Left lung (tissue), 10 donors: ENCODE measurements around the gene DLGAP4. TPM values are rescaled to one million over a fixed set of nuclear protein-coding genes. Genes with fewer than 3 reads are reported as not detected.

ENCODE experiments used
- ATAC-seq: fragments of 200-7000 bp; cut with Tn5 transposase; one replicate; pipeline ENCODE4 v1.9.1; 2020; ENCODE audit warnings: moderate library complexity
- DNase-seq, 4 donors: peaks; one replicate each; pipeline ENCODE4 v3.0.0-alpha.2; 2013 to 2020
- H3K27ac ChIP-seq, 2 donors: fragments of 200-600 bp; sonication (generic) in 1 of 2; one replicate each; pipeline versions ENCODE4 v1.5.0 to v1.8.0; 2020 to 2021
- H3K27me3 ChIP-seq, 2 donors: fragments of 200-600 bp; sonication (generic) in 1 of 2; one replicate each; pipeline versions ENCODE4 v1.5.0 to v1.8.0; 2020 to 2021
- H3K36me3 ChIP-seq, 2 donors: fragments of 200-600 bp; sonication (generic) in 1 of 2; one replicate each; pipeline versions ENCODE4 v1.5.0 to v1.8.0; 2020 to 2021
- H3K4me1 ChIP-seq, 2 donors: fragments of 200-600 bp; one replicate each; pipeline ENCODE4 v1.8.0; 2021
- H3K4me3 ChIP-seq, 2 donors: fragments of 200-600 bp; sonication (generic) in 1 of 2; one replicate each; pipeline versions ENCODE4 v1.5.0 to v1.8.0; 2020 to 2021; ENCODE audit warnings: mild to moderate bottlenecking in 1 of 2
- H3K9me3 ChIP-seq, 2 donors: fragments of 200-600 bp; sonication (generic) in 1 of 2; one replicate each; pipeline versions ENCODE4 v1.5.0 to v1.8.0; 2020 to 2021
- intact Hi-C, 2 donors: fragments of 100-400 bp; cut with DNase I; formaldehyde crosslinking; loops; one replicate each; pipeline versions ENCODE4 v1.11.2 to v1.14.2; 2022
- polyA plus RNA-seq, 6 donors: library from polyadenylated mRNA; unstranded; fragments of 120-200 nt; gene quantifications; one replicate each; pipeline ENCODE4 v1.2.1, GENCODE V29; 2013; ENCODE audit not compliant: insufficient read length in 6 of 6
- total RNA-seq, 2 donors: library from RNA; stranded (reverse); fragmentation: NEBNext Ultra II Directional; extraction: Animal tissue kit (Norgen Biotek cat#: 25700); gene quantifications; one replicate each; pipeline ENCODE4 v1.2.1, GENCODE V29; 2021
- TF ChIP-seq, protein P1 (sequence below), 2 donors: fragments of 200-600 bp; sonication (generic) in 1 of 2; IDR thresholded peaks; one replicate each; pipeline versions ENCODE4 v1.5.0 to v1.8.0; 2021; ENCODE audit warnings: antibody characterized with exemption in 2 of 2
- donor health status: DM: no; HTN: yes; CAD: no.
- donor health status: DM: no; HTN: no; CAD: no.

DLGAP4 gene
- total and polyA plus RNA-seq, 8 donors: 53.5 to 84.3 (median 72.1) TPM

DNA sequence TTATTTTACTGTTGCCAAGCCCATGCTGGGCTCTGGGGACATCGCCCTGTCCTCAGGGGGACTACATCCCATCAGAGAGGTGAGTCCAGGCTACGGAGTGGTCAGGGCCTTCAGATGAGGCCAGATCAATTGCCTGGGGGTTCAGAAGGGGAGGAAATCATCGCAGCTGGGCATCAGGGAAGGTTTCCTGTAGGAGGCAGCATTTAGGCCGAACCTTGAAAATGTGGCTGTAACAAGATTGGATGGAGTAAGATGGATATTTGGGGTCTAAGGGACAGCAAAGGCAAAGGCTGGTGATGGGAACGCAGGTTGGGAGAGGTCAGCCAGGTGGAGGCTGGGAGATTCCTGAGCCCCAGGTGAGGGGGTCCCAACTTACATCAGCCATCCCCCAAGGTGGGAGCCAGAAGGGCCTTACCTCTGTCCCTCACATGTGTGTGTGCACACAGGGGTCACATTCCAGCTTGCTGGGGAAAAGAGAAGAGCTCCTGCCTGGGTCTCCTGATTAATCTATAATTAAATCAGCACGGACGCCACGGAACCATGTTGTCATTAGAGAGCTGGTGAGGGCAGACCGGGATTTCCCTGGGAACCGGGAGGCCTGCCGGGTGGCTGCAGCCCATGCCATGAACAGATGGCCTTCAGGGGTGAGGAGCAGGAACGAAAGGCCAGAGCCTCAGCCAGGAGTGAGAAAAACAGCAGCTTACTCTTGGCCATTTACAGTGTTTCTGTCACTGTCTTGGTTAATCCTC is 30.5 kb upstream of the DLGAP4 start:
- Histone ChIP-seq H3K27me3 (peaks cover 0 to 48% of the 10 kb centered on the region in 2 donors), H3K4me3 (no peak overlapping the region), H3K9me3 (no peaks in the 10 kb centered on the region), H3K27ac (no peak overlapping the region), H3K4me1 (no peaks in the 10 kb centered on the region), H3K36me3 (no peaks in the 10 kb centered on the region)
- TF ChIP-seq, protein P1, sequence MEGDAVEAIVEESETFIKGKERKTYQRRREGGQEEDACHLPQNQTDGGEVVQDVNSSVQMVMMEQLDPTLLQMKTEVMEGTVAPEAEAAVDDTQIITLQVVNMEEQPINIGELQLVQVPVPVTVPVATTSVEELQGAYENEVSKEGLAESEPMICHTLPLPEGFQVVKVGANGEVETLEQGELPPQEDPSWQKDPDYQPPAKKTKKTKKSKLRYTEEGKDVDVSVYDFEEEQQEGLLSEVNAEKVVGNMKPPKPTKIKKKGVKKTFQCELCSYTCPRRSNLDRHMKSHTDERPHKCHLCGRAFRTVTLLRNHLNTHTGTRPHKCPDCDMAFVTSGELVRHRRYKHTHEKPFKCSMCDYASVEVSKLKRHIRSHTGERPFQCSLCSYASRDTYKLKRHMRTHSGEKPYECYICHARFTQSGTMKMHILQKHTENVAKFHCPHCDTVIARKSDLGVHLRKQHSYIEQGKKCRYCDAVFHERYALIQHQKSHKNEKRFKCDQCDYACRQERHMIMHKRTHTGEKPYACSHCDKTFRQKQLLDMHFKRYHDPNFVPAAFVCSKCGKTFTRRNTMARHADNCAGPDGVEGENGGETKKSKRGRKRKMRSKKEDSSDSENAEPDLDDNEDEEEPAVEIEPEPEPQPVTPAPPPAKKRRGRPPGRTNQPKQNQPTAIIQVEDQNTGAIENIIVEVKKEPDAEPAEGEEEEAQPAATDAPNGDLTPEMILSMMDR (IDR thresholded peaks at IDR 0.05): no peak
- intact Hi-C loops: no loop called here
- DNase-seq (no peak), ATAC-seq (no peak)

- intact Hi-C loops: no loop called here
- Histone ChIP-seq H3K4me1 (no peaks in the 10 kb centered on the region), H3K36me3 (no peaks in the 10 kb centered on the region), H3K9me3 (no peaks in the 10 kb centered on the region), H3K27me3 (peaks cover 0 to 50% of the 10 kb centered on the region in 2 donors), H3K4me3 (no peak overlapping the region), H3K27ac (no peak overlapping the region)
- no peak for ATAC-seq
- TF ChIP-seq, protein P1 (IDR thresholded peaks at IDR 0.05): no peak
- DNase-seq: no peak
These were observed 28.6 kb upstream of the DLGAP4 start for GRCh38 chr20:36277546-36277945.

DNA sequence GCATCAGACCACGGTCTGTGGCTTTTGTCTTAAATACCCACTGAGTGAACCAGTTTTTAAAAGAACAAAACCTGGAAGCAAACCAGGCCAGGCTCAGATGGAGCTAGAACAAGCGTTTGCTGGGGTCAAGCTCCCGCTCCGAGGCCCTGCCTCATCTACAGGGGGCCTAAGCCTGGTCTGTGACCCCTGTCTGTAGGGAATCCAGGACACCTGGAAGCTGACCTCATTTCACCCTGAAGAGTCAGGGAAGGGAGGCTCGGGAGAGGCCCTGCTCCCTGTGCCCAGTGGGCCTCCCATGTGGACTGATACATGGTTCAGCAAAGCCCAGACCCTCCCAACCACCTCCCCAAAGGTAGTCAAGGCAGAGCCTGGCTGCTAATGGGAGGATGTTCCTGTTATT is 26.8 kb upstream of the DLGAP4 start:
- TF ChIP-seq, protein P1 (IDR thresholded peaks at IDR 0.05): no peak

DNA sequence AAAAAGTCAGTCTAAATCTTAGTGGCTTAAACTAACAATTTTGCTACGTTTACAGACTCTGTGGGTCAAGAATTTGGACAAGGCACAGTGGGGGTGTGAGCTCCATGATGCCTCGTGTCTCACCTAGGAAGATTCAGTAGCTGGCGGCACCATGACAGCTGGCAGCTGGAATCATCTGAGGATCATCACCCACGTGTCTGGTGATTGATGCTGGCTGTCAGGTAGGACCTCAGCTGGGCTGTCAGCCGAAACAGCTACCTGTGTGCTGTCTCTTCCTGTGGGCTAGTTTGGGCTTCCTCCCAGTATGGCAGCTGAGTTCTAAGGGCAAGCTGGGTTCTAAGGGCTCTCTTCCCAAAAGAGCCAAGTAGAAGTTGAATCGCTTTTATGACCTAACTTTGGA is 26.4 kb upstream of the DLGAP4 start:
- intact Hi-C loops: no loop called here
- H3K4me1 ChIP-seq: no peaks in the 10 kb centered on the region
- H3K27me3 ChIP-seq: peaks cover 0 to 28% of the 10 kb centered on the region in 2 donors
- no peak overlapping the region for H3K4me3 ChIP-seq
- no peak for ATAC-seq
- H3K27ac ChIP-seq: no peak overlapping the region
- DNase-seq: no peak
- no peaks in the 10 kb centered on the region for H3K36me3 ChIP-seq
- TF ChIP-seq, protein P1 (IDR thresholded peaks at IDR 0.05): no peak
- H3K9me3 ChIP-seq: no peaks in the 10 kb centered on the region

More for the DNA sequence above, 26.8 kb upstream of the DLGAP4 start:
- Histone ChIP-seq H3K27me3 (peaks cover 0 to 32% of the 10 kb centered on the region in 2 donors), H3K36me3 (no peaks in the 10 kb centered on the region), H3K27ac (no peak overlapping the region), H3K4me1 (no peaks in the 10 kb centered on the region), H3K9me3 (no peaks in the 10 kb centered on the region), H3K4me3 (no peak overlapping the region)
- DNase-seq: no peak
- intact Hi-C loops: no loop called here
- no peak for ATAC-seq

DNA sequence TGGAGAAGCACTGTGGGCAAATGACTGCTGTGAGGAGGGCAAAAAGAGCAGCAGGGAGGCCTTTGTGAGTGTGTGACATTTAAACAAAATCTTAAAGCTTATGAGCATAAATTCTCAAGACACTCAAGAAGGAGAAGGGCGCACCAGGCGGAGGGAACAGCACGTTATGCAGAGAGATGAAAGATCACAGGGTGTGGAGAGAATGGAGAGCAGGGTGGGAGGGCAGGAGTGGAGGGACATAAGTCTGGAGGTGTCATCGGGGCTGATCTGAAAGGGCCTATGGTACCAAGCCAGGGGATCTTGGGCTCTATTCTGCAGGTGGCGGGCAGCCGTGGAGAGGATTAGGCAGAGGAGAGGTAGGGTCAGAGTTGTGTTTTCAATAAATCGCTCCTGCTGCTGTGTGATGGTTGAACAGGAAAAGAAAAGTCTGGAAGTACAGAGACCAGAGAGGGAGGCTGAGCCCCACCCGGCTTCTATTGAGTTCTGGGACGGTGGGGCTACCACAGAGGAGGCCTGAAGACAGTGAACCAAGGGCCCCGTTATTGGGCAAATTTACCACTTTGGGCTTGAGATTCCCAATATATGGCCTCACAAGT is 24.3 kb upstream of the DLGAP4 start:
- Histone ChIP-seq H3K36me3 (no peaks in the 10 kb centered on the region), H3K27me3 (peaks cover 0 to 27% of the 10 kb centered on the region in 2 donors), H3K27ac (no peak overlapping the region), H3K4me3 (no peak overlapping the region), H3K4me1 (no peaks in the 10 kb centered on the region), H3K9me3 (no peaks in the 10 kb centered on the region)
- no peak for DNase-seq
- no peak for ATAC-seq
- TF ChIP-seq, protein P1 (IDR thresholded peaks at IDR 0.05): no peak
- intact Hi-C loops: no loop called here
